DOHH2 (cell line): ENCODE data around the gene NTMT1.

Source experiments
- EZH2phosphoT487 ChIP-seq: fragments of 200-600 bp; sonication (generic); IDR thresholded peaks from 2 replicates; pipeline ENCODE4 v1.6.1; 2017; ENCODE audit warnings: borderline replicate concordance, mild to moderate bottlenecking, antibody characterized with exemption, low read length, moderate library complexity, mixed read lengths
- TF ChIP-seq, protein P1 (sequence below): fragments of 200-600 bp; sonication (generic); IDR thresholded peaks from one replicate; pipeline ENCODE4 v1.5.1; 2014; ENCODE audit warnings: antibody characterized with exemption, mild to moderate bottlenecking, low read depth, low read length; ENCODE audit not compliant: poor library complexity, severe bottlenecking

DNA sequence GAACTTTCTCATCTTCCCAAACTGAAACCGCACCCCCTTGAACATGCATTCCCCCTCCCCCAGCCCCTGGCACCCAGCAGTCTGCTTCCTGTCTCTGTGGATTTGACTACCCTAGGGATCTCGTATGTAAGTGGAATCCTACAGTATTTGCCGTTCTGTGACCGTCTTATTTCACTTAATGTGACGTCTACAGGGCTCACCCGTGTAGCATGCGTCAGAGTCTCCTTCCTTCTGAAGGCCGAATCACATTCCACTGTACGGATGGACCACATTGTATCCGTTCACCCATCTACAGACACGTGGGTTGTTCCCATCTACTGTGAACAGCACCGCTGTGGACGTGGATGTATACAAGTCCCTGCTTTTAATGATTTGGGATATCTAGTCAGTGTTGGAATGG lies 44.0 kb downstream of the NTMT1 start:
- TF ChIP-seq, protein P1, sequence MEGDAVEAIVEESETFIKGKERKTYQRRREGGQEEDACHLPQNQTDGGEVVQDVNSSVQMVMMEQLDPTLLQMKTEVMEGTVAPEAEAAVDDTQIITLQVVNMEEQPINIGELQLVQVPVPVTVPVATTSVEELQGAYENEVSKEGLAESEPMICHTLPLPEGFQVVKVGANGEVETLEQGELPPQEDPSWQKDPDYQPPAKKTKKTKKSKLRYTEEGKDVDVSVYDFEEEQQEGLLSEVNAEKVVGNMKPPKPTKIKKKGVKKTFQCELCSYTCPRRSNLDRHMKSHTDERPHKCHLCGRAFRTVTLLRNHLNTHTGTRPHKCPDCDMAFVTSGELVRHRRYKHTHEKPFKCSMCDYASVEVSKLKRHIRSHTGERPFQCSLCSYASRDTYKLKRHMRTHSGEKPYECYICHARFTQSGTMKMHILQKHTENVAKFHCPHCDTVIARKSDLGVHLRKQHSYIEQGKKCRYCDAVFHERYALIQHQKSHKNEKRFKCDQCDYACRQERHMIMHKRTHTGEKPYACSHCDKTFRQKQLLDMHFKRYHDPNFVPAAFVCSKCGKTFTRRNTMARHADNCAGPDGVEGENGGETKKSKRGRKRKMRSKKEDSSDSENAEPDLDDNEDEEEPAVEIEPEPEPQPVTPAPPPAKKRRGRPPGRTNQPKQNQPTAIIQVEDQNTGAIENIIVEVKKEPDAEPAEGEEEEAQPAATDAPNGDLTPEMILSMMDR, result no peak
- no peak for TF ChIP-seq EZH2phosphoT487
